ENCODE results near the gene HIKESHI. TPM values are rescaled to one million over a fixed set of nuclear protein-coding genes. Genes with fewer than 3 reads are reported as not detected.
A peak's percentile ranks its signal among the peaks of the same experiment; 100 is the strongest.

Gene HIKESHI
- total and polyA plus RNA-seq, 2 experiments from 2014 or later: 71.2 to 162 TPM

GRCh38 chr11:86346513-86346912, 44.5 kb downstream of the HIKESHI start:
- Mint-ChIP-seq H3K9me3 (no peaks in the 10 kb centered on the region), H3K27ac (peak overlapping the region; percentile 67; the same call in 1 of the 2 replicates), H3K4me3 (no peak overlapping the region), H3K4me1 (no peaks in the 10 kb centered on the region), H3K27me3 (ENCODE audit: insufficient read depth, low read depth, poor library complexity) (peaks cover 2% of the 10 kb centered on the region), H3K36me3 (ENCODE audit: low read depth) (no peaks in the 10 kb centered on the region; the same call in 2 of the 3 replicates)
- DNase-seq (ENCODE audit: low spot score) (no peak), ATAC-seq (peak; percentile 69)
- H3F3A ChIP-seq (replicated peaks; ENCODE audit: low read depth): no peaks in the 10 kb centered on the region
- no peak overlapping the region for H3K27ac ChIP-seq (ENCODE audit: low read depth)
- H2AFZ ChIP-seq: no peak overlapping the region
- H4K20me1 ChIP-seq (replicated peaks; ENCODE audit: insufficient read depth): no peaks in the 10 kb centered on the region; the same call in 1 of the 2 replicates
- H3K36me3 ChIP-seq (ENCODE audit: insufficient read depth): no peaks in the 10 kb centered on the region; the same call in 1 of the 2 replicates
- no peaks in the 10 kb centered on the region for H3K4me1 ChIP-seq (ENCODE audit: insufficient read depth)
- H3K79me2 ChIP-seq (replicated peaks; ENCODE audit: insufficient read depth): peaks cover 25% of the 10 kb centered on the region
- no peak overlapping the region for H3K4me3 ChIP-seq
- no peak overlapping the region for H3K4me2 ChIP-seq
- no peaks in the 10 kb centered on the region for H3K9me2 ChIP-seq (ENCODE audit: insufficient read depth)
- no peak for TF ChIP-seq NANOG (IDR thresholded peaks at IDR 0.05; ENCODE audit: borderline replicate concordance)
- peak in 1 of 2 experiments; percentile 14; a peak in 1 of 4 replicates for TF ChIP-seq CTCF (conservative IDR thresholded peaks at IDR 0.05; ENCODE audit: low read depth in 2 of 2)
- no peaks in the 10 kb centered on the region for H3K27me3 ChIP-seq (ENCODE audit: insufficient read depth)

- H3K9me2 ChIP-seq (ENCODE audit: insufficient read depth): peaks cover 10% of the 10 kb centered on the region
- DNase-seq (ENCODE audit: low spot score) (no peak), ATAC-seq (no peak)
- H3K27me3 ChIP-seq (ENCODE audit: insufficient read depth): no peaks in the 10 kb centered on the region
- Mint-ChIP-seq H3K4me3 (no peak overlapping the region), H3K27me3 (ENCODE audit: insufficient read depth, low read depth, poor library complexity) (no peaks in the 10 kb centered on the region), H3K4me1 (peaks cover 32% of the 10 kb centered on the region), H3K27ac (no peak overlapping the region), H3K9me3 (no peaks in the 10 kb centered on the region), H3K36me3 (ENCODE audit: low read depth) (no peaks in the 10 kb centered on the region; the same call in 1 of the 3 replicates)
- no peaks in the 10 kb centered on the region for H3K79me2 ChIP-seq (replicated peaks; ENCODE audit: insufficient read depth)
- no peak overlapping the region for H3K4me3 ChIP-seq
- H4K20me1 ChIP-seq (replicated peaks; ENCODE audit: insufficient read depth): no peaks in the 10 kb centered on the region
- H3K27ac ChIP-seq (ENCODE audit: low read depth): no peak overlapping the region
- no peaks in the 10 kb centered on the region for H3F3A ChIP-seq (replicated peaks; ENCODE audit: low read depth)
- no peak overlapping the region for H2AFZ ChIP-seq
- H3K36me3 ChIP-seq (ENCODE audit: insufficient read depth): no peaks in the 10 kb centered on the region
- H3K4me1 ChIP-seq (ENCODE audit: insufficient read depth): peaks cover 9% of the 10 kb centered on the region
- no peak overlapping the region for H3K4me2 ChIP-seq
- no peak for TF ChIP-seq ZNF114 (CRISPR knock-in tag; IDR thresholded peaks at IDR 0.05)
- TF ChIP-seq ZNF462 (CRISPR knock-in tag; IDR thresholded peaks at IDR 0.05): no peak
- no peak for TF ChIP-seq REST (IDR thresholded peaks at IDR 0.05; ENCODE audit: unreplicated experiment)
- no peak for TF ChIP-seq ETS1 (IDR thresholded peaks at IDR 0.05)
Measured at GRCh38 chr11:86355256-86355655, 53.2 kb downstream of the HIKESHI start.
